Ishikawa (cell line): ENCODE results near the gene ZNF451.

Experiments used
- CREB1 ChIP-seq: IDR thresholded peaks from 2 replicates; pipeline ENCODE4 v1.6.1; 2012; ENCODE audit warnings: low read depth
- EGR1 ChIP-seq: IDR thresholded peaks from 2 replicates; pipeline ENCODE4 v1.6.1; 2012
- EP300 ChIP-seq: IDR thresholded peaks from 2 replicates; pipeline ENCODE4 v1.6.1; 2012; ENCODE audit warnings: borderline replicate concordance
- FOXM1 ChIP-seq: IDR thresholded peaks from 2 replicates; pipeline ENCODE4 v1.6.1; 2012; ENCODE audit warnings: low read depth, borderline replicate concordance
- NFIC ChIP-seq: IDR thresholded peaks from 2 replicates; pipeline ENCODE4 v1.6.1; 2012
- RAD21 ChIP-seq: IDR thresholded peaks from 2 replicates; pipeline ENCODE4 v1.6.1; 2012; ENCODE audit warnings: low read depth
- REST ChIP-seq: IDR thresholded peaks from 2 replicates; pipeline ENCODE4 v1.6.1; 2012; ENCODE audit warnings: low read depth, mild to moderate bottlenecking
- TAF1 ChIP-seq: IDR thresholded peaks from 2 replicates; pipeline ENCODE4 v1.6.1; 2012; ENCODE audit warnings: low read depth, mild to moderate bottlenecking
- TEAD4 ChIP-seq: IDR thresholded peaks from 2 replicates; pipeline ENCODE4 v1.6.1; 2012
- USF1 ChIP-seq: IDR thresholded peaks from 2 replicates; pipeline ENCODE4 v1.6.1; 2012
- YY1 ChIP-seq: IDR thresholded peaks from 2 replicates; pipeline ENCODE4 v1.6.1; 2012; ENCODE audit warnings: low read depth
- TF ChIP-seq, protein P1 (sequence below): IDR thresholded peaks from 2 replicates; pipeline ENCODE4 v1.6.1; 2012

DNA sequence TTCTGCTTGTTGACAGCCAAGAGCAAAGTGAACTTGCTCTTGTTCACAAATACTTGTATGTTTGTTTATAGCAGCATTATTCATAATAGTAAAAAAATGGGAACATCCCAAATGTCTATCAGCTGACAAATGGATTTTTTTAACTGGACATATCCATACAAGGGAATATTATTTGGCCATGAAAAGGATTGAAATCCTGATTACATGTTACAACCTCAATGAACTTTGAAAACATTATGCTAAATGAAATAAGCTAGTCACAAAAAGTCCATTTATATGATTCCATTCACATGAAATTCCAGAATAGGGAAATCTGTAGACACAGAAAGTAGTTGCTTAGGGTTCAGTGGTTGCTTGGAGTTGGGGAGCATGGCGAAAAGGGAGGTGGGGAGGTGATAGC, 53.7 kb downstream of the ZNF451 start:
- TF ChIP-seq EP300: no peak
- no peak for TF ChIP-seq FOXM1
- no peak for TF ChIP-seq RAD21
- no peak for TF ChIP-seq TAF1
- TF ChIP-seq, protein P1, sequence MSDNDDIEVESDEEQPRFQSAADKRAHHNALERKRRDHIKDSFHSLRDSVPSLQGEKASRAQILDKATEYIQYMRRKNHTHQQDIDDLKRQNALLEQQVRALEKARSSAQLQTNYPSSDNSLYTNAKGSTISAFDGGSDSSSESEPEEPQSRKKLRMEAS: no peak
- no peak for TF ChIP-seq TEAD4
- no peak for TF ChIP-seq EGR1
- TF ChIP-seq USF1: no peak
- TF ChIP-seq CREB1: no peak
- no peak for TF ChIP-seq YY1
- no peak for TF ChIP-seq REST
- TF ChIP-seq NFIC: no peak
